NCI-H2227 treated with DMSO at 0.1 percent for 48 hours (cell line): Measurements from ENCODE around the gene LRBA.
"Not testable (repeated sequence)": the region's sequence is repeated elsewhere in the genome, so short reads cannot be mapped to it uniquely, and the experiment has no call there.

Source experiments
- DNase-seq: peaks from one replicate; lab custom pipeline; 2025; lab: John Stamatoyannopoulos, UW

Gene LRBA

GRCh38 chr4:150742930-150743329 is 272.2 kb downstream of the LRBA start:
- DNase-seq, result not testable (repeated sequence)

DNA sequence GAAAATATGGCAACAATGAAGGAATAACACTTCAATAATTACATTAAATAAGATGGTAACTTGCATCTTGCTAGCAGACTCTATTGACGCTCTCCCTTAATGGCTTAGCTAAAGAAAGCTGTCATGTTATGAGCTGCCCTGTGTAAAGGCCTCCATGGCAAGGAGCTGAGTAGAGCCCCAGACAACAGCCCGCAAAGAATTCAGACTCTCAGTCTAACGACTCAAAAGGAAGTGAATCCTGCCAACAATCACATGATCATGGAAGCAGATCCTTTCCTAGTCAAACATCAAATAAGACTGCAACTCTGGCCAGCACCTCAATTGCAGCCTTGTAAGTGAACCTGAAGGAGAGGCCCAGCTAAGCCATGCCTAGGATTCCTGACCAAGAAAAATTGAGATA is 275.5 kb downstream of the LRBA start:
- no peak for DNase-seq

GRCh38 chr4:150725957-150726523 is 289.0 kb downstream of the LRBA start:
- no peak for DNase-seq

DNA sequence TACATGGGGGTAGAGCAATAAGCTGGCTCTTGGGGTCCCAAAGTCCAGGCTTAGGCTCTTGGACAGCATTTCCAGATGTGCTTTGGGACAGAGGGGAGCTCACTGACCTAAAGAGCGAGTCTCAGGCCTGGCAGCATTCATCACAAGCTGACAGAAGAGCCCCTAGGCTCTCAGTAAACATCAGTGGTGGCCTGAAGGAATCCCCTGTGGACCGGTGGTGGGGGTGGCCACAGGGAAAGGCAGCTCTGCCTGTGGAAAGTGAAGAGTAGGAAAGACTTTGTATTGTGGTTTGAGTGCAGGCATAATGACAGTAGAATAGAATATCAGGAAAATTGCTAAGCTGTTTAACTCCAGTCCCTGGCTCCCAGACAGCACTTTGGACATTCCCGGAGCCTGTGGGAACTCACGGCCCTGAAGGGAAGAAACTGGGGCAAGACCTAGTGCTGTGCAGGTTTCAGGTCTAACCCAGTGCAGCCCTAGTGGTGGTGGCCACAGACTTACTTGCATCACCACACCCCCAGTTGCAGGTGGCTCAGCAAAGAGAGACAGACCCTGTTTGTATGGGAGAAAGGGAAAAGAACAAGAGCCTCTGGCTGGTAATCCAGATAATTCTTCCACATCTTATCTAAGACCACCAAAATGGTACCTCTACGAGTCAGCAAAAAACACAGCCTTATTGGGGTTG is 291.2 kb downstream of the LRBA start:
- DNase-seq, result no peak

GRCh38 chr4:150722908-150723362 is 292.1 kb downstream of the LRBA start:
- DNase-seq, result no peak

- DNase-seq, result no peak
Measured at GRCh38 chr4:150720973-150721518, 294.0 kb downstream of the LRBA start.

DNA sequence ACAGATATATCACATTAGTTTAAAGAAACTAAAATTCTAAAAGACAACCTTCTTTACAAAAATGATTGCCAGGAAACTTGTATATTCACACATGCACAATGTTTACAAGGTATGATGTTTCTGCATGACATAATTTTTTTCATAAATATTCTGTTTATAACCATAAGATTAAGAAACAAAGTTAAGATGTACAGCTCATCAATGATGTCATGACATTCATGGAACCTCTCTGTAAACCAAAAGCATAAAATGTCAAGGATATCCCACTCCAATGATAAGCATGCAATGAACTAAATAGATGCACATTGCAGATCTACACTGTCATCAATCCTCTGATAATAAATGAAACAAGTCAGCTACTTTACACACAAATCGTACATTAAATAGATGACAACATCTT is 297.1 kb downstream of the LRBA start:
- DNase-seq, result no peak

DNA sequence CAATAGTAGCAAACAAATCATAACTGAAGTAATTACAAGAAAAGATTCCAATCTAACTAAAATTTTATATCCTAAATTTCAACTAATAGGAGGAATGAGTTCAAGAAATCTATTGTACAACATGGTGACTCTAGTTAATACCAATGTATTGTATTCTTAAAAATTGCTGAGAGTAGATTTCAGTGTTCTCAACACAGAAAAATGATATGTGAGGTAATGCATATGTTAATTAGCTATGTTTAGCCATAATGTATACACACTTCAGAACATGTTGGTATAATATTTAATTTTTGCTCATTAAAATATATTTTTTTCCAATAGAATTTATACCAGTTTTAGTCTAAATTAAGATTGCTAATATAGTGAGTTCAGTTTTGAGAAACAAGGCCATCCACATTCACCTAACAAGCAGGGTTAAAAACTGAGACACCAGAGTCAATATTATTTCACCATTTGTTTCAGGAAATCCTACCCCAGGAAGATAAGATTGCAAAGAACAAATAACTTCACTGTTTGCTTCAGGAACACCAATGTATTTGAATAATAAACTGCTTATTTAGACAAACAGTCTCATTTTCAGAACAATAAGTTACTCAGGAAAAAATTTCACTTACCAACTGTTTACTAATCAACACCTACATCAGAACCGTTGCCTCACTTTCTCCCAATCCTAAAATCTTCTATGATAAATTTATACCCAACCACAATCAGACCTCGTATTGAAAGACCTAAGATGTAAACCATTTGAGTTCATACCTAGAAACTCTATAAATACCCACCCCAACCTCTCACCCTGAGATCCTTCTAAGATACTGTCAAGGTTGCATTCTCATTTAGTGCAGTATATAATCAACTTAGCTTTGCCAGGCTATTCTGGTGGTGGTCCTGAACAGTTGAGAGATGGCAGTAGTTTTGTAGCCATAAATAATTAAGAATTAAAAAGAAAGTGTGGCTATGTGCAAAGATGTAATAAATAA is 300.3 kb downstream of the LRBA start:
- no peak for DNase-seq

DNA sequence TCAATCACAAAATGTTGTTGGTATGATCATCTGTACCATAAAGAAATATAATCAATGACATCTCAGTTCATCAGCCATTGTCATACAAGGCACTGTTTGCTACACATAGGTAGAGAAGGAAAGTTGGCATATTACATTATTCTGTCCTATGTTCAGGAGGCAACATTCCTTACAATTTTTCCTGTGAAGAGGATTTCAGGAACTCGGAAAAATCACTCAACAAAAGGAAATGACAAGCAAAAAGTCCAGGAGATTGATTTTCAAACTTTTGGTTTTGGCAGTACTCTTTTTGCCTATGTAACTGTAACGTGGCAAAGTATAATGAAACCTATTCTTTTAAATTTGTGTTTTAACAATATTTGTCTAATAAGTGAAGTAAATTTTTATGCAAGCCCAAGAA is 301.8 kb downstream of the LRBA start:
- DNase-seq, result no peak

DNA sequence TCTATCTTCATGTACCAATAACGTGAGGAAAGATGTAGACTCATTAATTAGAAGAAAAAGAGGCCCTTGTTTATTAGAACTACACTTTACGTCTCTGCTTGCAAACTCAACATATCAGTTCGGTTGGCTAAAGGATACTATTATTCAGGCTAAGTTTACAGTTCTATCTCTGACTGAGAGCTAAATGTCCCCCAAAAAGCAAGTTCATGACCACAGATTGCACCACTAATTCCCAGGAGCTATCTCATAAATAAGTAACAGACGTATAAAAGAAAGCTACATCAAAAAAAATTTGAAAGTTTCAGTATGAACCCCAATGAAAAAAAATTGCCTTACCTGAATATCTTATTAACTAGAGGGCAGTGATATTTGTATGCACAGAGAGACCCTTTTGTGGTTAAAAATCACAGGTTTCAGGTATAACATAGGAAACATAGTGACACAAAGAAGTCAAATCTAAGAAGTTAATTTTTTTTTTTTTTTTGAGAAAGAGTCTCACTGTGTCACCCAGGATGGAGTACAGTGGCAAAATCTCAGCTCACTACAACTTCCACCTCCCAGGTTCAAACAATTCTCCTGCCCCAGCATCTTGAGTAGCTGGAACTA is 304.2 kb downstream of the LRBA start:
- DNase-seq, result no peak

- no peak for DNase-seq
Measured at GRCh38 chr4:150708004-150708403, 307.1 kb downstream of the LRBA start.

- no peak for DNase-seq
Measured at GRCh38 chr4:150699599-150699998, 315.5 kb downstream of the LRBA start.

- DNase-seq, result no peak
Measured at GRCh38 chr4:150695162-150695561, 319.9 kb downstream of the LRBA start.

DNA sequence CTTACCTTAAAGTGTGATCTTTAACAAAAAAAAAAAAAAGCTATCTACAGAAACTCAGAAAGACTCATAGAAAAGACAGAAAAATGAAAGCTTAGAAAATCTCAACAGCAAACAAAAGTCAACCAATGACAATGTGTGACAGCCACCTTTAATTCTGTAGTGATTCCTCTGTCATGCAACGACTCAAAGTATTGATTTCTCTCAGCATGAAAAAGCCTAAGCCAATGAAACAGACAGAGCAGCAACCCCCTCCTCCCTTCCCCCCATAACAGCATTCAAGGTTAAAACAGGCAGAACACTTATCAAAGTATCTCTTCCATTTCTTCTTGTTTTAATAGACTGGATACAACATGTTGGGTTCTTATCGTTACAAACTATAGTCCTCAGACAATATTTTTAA is 320.6 kb downstream of the LRBA start:
- DNase-seq, result peak; percentile 17

GRCh38 chr4:150683775-150684350 is 331.2 kb downstream of the LRBA start:
- DNase-seq, result no peak

- no peak for DNase-seq
Measured at GRCh38 chr4:150682126-150682525, 333.0 kb downstream of the LRBA start.

- DNase-seq, result no peak
Measured at GRCh38 chr4:150681063-150681462, 334.0 kb downstream of the LRBA start.

GRCh38 chr4:150680651-150681050 is 334.4 kb downstream of the LRBA start:
- DNase-seq, result peak; percentile 61

- DNase-seq, result no peak
Measured at GRCh38 chr4:150679765-150680343, 335.2 kb downstream of the LRBA start.

DNA sequence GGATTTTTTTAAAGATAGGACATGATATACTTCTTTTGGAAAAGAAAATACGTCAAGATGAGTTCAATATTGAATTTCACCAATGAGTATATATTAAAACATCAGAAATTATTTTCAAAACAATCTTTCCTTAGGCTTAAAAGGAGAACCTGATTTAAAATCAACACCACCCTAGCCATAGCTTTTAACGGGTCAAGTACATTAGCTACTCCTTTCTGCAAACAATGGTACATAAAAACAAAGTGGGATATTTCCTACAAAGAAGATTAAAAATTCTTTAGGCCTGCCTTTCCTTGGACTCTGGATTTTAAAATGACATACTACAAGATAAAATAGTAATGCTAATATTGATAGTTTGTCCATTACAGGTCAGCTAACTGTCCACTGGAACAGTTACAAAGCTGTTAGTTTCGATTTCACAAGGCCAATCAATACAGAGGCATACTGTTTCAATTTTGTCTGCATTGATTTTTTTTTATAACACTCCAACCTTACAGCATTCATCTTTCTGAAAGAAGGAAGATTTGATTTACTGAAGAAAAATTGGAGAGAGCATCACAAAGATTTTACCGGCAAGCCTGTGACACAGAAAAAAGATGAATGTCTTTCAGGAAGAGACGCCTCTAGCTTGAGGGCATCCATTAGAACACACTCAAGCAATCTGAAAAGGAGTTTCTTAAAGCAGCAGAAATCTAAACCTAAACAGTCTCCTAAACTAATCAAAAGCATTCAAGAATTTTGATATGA is 335.9 kb downstream of the LRBA start:
- no peak for DNase-seq

- DNase-seq, result no peak
Measured at GRCh38 chr4:150673793-150674192, 341.3 kb downstream of the LRBA start.
